Measurements from ENCODE around the gene RAD51B. TPM values are rescaled to one million over a fixed set of nuclear protein-coding genes. Genes with fewer than 3 reads are reported as not detected.

The RAD51B gene
- total and polyA plus RNA-seq, 9 of the 15 experiments (the other 6 are each of a cell fraction or from before 2014, with no cell fraction given), result 8.5 to 17.3 (median 11.3) TPM

DNA sequence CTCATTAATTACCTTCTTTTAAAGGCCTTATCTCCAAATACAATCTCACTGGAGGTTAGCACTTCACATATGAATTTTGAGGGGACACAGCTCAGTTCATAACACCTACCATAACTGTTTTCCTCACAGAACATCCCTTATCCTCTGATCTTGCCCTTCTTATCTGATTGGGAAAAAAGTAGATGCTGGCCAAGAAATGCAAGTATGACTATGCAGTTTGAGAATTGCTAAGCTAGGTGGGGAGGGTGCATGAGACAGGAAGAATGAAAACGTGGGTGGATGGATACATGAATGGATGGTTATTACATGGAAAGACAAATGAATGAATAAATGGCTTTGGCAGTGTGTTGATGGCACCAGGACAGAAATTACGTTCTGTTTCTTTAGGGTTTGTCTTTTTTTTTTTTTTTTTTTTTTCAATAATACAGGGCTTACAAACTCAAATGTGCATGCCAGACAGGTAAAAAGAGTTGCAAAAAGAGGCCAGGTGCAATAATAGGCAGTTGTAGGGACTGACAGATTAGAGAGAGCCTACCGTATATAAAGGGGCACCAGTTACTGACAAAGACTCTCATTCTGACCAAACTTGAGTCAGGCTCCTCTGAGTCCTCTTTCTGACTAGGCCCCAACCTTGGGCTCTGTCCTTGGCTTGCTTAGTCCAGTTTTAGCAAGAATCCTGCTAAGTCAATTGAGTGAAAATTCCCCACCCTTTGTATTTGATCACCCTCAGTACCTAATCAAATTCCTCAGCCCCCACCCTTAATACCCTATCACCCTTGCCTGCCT lies 668.4 kb downstream of the RAD51B start:
- H3K79me2 ChIP-seq (ENCODE audit: control insufficient read depth, insufficient read depth, low read length), result no peaks in the 10 kb centered on the region
- peak overlapping the region; percentile 32; the same call in 1 of the 2 replicates for H2AFZ ChIP-seq (ENCODE audit: low read depth, low read length)
- intact Hi-C loops (cut with micrococcal nuclease), result no loop called here
- no peaks in the 10 kb centered on the region; the same call in 1 of the 2 replicates for H3K9me3 ChIP-seq (replicated peaks; ENCODE audit: control insufficient read depth, insufficient read depth, low read depth, low read length)
- H3K9me1 ChIP-seq (ENCODE audit: control insufficient read depth, insufficient read depth, low read length), result no peaks in the 10 kb centered on the region
- H3K9ac ChIP-seq (ENCODE audit: insufficient read depth in 1 of 2, low read depth in 2 of 2, low read length in 2 of 2), result no peak overlapping the region
- WGBS (ENCODE audit: insufficient coverage, low coverage, missing lambda C conversion rate), result 49% methylated on average over 3 of the region's 3 CpGs
- BruUV-seq (replicated peaks), result no TSS peak
- H3K4me3 ChIP-seq, result no peak overlapping the region
- peaks cover 0 to 46% of the 10 kb centered on the region in 2 experiments; a peak in 3 of 5 replicates for H3K4me1 ChIP-seq (replicated peaks in 1 of 2; ENCODE audit: control insufficient read depth in 2 of 2, insufficient read depth in 2 of 2, low read length in 2 of 2)
- DNase-seq (ENCODE audit: extremely low read depth in 1 of 4, low spot score in 3 of 4) (peak in 2 of 4 experiments; percentile 25 to 30), ATAC-seq (no peak), FAIRE-seq (peak; percentile 37)
- H3K36me3 ChIP-seq (ENCODE audit: control insufficient read depth, insufficient read depth, low read length), result no peaks in the 10 kb centered on the region
- ChIA-PET POLR2A (no interaction called here), CTCF (ENCODE audit: low intra/inter-chr PET ratio) (no interaction called here)
- H3K27me3 ChIP-seq (ENCODE audit: control insufficient read depth in 2 of 2, insufficient read depth in 2 of 2, low read length in 2 of 2), result no peaks in the 10 kb centered on the region
- H3K27ac ChIP-seq (ENCODE audit: extremely low read depth, low read depth, low read length), result 0 out of 3 replicates have a peak overlapping the region, but pooled peaks have one; percentile 38
- in situ Hi-C loops (cut with MboI), result no loop called here
- no peak overlapping the region for H3K4me2 ChIP-seq (ENCODE audit: insufficient read depth, low read length)
- H4K20me1 ChIP-seq (replicated peaks; ENCODE audit: control insufficient read depth, insufficient read depth, low read length), result no peaks in the 10 kb centered on the region
- TF ChIP-seq ARID1B (IDR thresholded peaks at IDR 0.05) (peak; percentile 56), L3MBTL2 (IDR thresholded peaks at IDR 0.05) (peak; percentile 14; the same call in 1 of the 2 replicates), ZEB2 (IDR thresholded peaks at IDR 0.05) (peak; percentile 65), NFE2 (IDR thresholded peaks at IDR 0.05; ENCODE audit: low read depth) (peak; percentile 90), NFE2L1 (tag; IDR thresholded peaks at IDR 0.05; ENCODE audit: borderline replicate concordance, low read depth) (peak; percentile 50; the same call in 1 of the 2 replicates), DPF2 (IDR thresholded peaks at IDR 0.05) (peak; percentile 85), SMARCE1 (IDR thresholded peaks at IDR 0.05) (peak; percentile 45; the same call in 1 of the 2 replicates), CTBP1 (IDR thresholded peaks at IDR 0.05; ENCODE audit: borderline replicate concordance) (peak; percentile 56; the same call in 1 of the 2 replicates), ZNF41 (CRISPR knock-in tag; conservative IDR thresholded peaks at IDR 0.05) (no peak), NFIC (IDR thresholded peaks at IDR 0.05) (peak; percentile 56), GATA2 (CRISPR knock-in tag; IDR thresholded peaks at IDR 0.05) (peak; percentile 45; the same call in 1 of the 2 replicates), MAFF (IDR thresholded peaks at IDR 0.05; ENCODE audit: low read length) (peak; percentile 42; the same call in 1 of the 2 replicates), TAF1 (IDR thresholded peaks at IDR 0.05; ENCODE audit: control insufficient read depth, extremely low read depth, insufficient read depth, low read length, severe bottlenecking) (no peak), SMARCA4 (IDR thresholded peaks at IDR 0.05) (peak; percentile 78; the same call in 1 of the 2 replicates), MAFG (tag; conservative IDR thresholded peaks at IDR 0.05) (peak; percentile 89), ZC3H11A (IDR thresholded peaks at IDR 0.05; ENCODE audit: low read depth, low read length) (no peak), EGR1 (conservative IDR thresholded peaks at IDR 0.05) (peak; percentile 83), MCM5 (IDR thresholded peaks at IDR 0.05; ENCODE audit: low read depth) (no peak)
- TF ChIP-seq, protein P1, sequence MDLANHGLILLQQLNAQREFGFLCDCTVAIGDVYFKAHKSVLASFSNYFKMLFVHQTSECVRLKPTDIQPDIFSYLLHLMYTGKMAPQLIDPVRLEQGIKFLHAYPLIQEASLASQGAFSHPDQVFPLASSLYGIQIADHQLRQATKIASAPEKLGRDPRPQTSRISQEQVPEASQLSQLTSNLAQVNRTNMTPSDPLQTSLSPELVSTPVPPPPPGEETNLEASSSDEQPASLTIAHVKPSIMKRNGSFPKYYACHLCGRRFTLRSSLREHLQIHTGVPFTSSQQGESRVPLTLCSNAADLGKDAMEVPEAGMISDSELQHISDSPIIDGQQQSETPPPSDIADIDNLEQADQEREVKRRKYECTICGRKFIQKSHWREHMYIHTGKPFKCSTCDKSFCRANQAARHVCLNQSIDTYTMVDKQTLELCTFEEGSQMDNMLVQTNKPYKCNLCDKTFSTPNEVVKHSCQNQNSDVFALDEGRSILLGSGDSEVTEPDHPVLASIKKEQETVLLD (IDR thresholded peaks at IDR 0.05), result peak; percentile 44; the same call in 1 of the 2 replicates
- TF ChIP-seq, protein P2, sequence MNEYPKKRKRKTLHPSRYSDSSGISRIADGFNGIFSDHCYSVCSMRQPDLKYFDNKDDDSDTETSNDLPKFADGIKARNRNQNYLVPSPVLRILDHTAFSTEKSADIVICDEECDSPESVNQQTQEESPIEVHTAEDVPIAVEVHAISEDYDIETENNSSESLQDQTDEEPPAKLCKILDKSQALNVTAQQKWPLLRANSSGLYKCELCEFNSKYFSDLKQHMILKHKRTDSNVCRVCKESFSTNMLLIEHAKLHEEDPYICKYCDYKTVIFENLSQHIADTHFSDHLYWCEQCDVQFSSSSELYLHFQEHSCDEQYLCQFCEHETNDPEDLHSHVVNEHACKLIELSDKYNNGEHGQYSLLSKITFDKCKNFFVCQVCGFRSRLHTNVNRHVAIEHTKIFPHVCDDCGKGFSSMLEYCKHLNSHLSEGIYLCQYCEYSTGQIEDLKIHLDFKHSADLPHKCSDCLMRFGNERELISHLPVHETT (CRISPR knock-in tag; conservative IDR thresholded peaks at IDR 0.05 in 1 of 2, IDR thresholded peaks at IDR 0.05 in 1 of 2), result 0 out of 4 replicates have a peak, but pooled peaks of 1 of the 2 experiments have one; percentile 22

Measured in K562 (cell line).